ENCODE measurements around the gene MICAL3. TPM values are rescaled to one million over a fixed set of nuclear protein-coding genes. Genes with fewer than 3 reads are reported as not detected.

The MICAL3 gene
- total RNA-seq, 6 experiments from 2014 or later, result 31.5 to 61.8 (median 48.2) TPM

DNA sequence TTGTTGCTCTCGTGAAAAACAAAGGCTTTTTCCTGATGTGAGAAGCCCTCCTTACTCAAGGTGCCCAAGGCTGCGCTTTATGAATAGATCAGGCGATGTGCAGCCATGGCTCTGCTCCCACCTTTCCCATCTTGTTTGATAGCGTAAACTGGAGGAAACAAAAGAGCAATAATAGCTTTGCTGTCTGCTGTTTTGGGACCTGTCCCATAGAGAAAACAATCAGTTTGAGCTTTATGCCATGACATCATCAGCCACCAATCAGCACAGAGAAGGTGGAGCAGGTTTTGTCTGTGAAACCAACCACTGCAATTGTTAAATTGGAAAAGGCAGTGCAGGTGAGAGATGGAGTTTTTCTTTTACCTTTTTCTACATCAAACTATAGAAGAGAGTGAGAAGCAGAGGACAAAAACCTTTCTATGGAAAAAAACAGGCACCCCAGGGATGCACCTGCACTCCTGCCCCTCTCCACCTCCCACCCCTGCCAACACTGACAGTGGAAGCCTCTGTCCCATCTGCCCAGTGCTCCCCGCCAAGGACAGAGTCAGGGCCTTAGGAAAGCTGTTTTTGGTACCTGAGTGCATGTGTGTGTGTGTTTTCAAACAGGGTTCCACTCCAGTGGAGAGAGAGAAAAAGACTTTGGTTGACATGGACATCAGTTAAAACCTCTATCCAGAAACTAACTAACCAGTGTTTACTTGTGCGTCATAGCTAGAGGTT is 80.7 kb downstream of the MICAL3 start:
- peaks cover 0 to 8% (median 3%) of the 10 kb centered on the region in 4 donors for H3K4me1 ChIP-seq
- 70% methylated on average over 4 of the region's 6 CpGs for WGBS (ENCODE audit: insufficient coverage, low coverage, low lambda C conversion rate, missing lambda C conversion rate)

DNA sequence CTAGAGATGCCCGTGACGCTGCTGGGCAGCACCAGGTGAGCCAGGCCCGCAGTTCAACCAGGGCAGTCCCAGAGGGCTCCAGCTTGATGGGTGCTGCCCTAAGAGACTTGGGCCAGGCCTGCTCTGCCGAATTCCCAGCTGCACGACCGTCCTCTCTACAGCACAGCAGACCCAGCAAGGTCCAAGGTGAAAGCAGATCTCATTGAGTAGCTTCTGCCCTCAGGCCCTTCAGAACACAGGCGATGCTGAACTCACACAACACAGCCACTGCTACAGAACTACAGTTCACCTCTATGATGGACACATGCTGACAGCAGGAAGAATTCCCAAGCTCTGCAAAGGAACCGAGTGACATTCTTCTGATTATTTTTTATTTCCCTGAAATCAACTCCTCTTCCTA is 81.6 kb downstream of the MICAL3 start:
- Histone ChIP-seq H3K27ac (no peak overlapping the region), H3K27me3 (no peaks in the 10 kb centered on the region), H3K9me3 (no peaks in the 10 kb centered on the region), H3K4me3 (no peak overlapping the region), H3K4me1 (peaks cover 0 to 17% (median 7%) of the 10 kb centered on the region in 4 donors), H3K36me3 (no peaks in the 10 kb centered on the region)
- TF ChIP-seq, protein P1, sequence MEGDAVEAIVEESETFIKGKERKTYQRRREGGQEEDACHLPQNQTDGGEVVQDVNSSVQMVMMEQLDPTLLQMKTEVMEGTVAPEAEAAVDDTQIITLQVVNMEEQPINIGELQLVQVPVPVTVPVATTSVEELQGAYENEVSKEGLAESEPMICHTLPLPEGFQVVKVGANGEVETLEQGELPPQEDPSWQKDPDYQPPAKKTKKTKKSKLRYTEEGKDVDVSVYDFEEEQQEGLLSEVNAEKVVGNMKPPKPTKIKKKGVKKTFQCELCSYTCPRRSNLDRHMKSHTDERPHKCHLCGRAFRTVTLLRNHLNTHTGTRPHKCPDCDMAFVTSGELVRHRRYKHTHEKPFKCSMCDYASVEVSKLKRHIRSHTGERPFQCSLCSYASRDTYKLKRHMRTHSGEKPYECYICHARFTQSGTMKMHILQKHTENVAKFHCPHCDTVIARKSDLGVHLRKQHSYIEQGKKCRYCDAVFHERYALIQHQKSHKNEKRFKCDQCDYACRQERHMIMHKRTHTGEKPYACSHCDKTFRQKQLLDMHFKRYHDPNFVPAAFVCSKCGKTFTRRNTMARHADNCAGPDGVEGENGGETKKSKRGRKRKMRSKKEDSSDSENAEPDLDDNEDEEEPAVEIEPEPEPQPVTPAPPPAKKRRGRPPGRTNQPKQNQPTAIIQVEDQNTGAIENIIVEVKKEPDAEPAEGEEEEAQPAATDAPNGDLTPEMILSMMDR (IDR thresholded peaks at IDR 0.05), result no peak
- no peak for TF ChIP-seq POLR2A (IDR thresholded peaks at IDR 0.05)
- WGBS (ENCODE audit: insufficient coverage, low coverage, low lambda C conversion rate, missing lambda C conversion rate), result 83% methylated on average over 1 of the region's 8 CpGs
- DNase-seq (no peak), ATAC-seq (no peak)
- intact Hi-C loops (cut with DNase I), result no loop called here

More for the DNA sequence above, 80.7 kb downstream of the MICAL3 start:
- Histone ChIP-seq H3K9me3 (no peaks in the 10 kb centered on the region), H3K4me3 (no peak overlapping the region), H3K36me3 (no peaks in the 10 kb centered on the region), H3K27ac (no peak overlapping the region), H3K27me3 (no peaks in the 10 kb centered on the region)
- DNase-seq, result no peak
- intact Hi-C loops (cut with DNase I), result no loop called here
- TF ChIP-seq, protein P1 (IDR thresholded peaks at IDR 0.05), result no peak
- TF ChIP-seq POLR2A (IDR thresholded peaks at IDR 0.05), result no peak
- ATAC-seq, result peak in 3 of 4 donors; percentile 27 to 76 (median 64)

DNA sequence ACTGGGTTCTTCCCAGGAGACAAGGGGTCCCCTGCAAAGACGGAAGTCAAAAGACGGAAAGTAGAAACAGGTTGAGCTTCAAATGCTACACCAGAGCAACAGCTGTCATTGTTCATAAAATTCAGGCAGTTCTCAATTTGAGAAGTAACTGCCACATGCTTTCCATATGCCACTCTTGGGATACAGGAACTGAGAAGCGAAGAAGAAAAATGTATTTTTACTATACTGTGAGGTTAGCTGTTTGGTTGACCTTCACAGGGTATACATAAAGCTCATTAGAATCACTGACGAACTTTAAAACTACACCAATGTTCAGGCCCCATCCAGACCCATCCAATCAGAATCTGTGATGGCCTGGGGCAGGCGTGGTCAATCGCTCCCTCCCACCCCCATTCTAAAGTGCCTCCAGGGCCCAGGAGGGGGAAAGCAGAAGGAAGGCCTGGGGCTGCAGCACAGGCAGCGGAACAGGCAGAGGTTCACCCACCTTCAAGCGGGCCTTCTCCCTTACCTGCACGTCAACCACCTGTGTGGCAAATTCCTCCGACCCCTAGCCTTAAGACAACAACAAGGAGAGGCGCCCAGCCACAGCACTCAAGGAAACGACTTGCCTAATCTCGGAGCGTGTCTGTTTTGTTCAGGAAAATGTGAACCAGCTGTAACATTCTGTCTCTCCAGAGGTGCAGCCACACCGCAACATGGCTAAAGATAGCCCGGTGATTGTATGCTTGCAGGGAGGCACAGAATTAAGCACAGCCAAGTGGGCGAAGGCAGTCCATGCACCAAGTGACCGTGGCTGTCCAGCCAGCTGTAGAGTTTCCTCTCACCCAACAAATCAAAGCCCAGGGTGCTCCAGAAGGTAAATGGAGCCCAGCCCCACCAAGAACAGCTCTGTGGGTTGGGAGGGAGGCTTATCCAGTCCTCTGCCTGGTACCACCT is 82.6 kb downstream of the MICAL3 start:
- ATAC-seq, result no peak
- Histone ChIP-seq H3K4me3 (no peak overlapping the region), H3K4me1 (peaks cover 0 to 17% (median 7%) of the 10 kb centered on the region in 4 donors), H3K27ac (no peak overlapping the region), H3K27me3 (no peaks in the 10 kb centered on the region), H3K36me3 (no peaks in the 10 kb centered on the region), H3K9me3 (no peaks in the 10 kb centered on the region)
- TF ChIP-seq POLR2A (IDR thresholded peaks at IDR 0.05), result no peak
- TF ChIP-seq, protein P1 (IDR thresholded peaks at IDR 0.05), result no peak
- intact Hi-C loops (cut with DNase I), result no loop called here
- 92% methylated on average over 8 of the region's 18 CpGs for WGBS (ENCODE audit: insufficient coverage, low coverage, low lambda C conversion rate, missing lambda C conversion rate)
- DNase-seq, result no peak

DNA sequence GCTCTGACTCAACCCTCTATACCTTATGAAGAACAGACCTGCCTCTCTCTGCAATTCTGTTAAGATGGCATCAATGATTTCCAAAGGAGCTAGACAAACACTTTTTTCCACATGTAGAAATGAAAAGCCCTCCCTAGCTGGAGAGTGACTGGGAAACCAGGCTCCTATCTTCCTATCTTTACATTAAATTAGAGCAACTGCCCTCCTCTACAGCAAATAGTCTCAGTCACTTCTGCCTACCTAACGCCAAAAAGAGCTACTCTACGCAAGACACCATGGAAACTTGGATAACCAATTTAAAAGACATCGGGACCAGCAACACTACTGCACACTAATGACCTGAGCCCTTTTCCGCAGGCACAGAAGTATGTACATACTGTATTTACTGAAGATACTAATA is 84.8 kb downstream of the MICAL3 start:
- Histone ChIP-seq H3K9me3 (no peaks in the 10 kb centered on the region), H3K4me3 (no peak overlapping the region), H3K27me3 (no peaks in the 10 kb centered on the region), H3K4me1 (peaks cover 0 to 17% (median 7%) of the 10 kb centered on the region in 4 donors), H3K27ac (no peak overlapping the region), H3K36me3 (no peaks in the 10 kb centered on the region)
- DNase-seq, result no peak
- intact Hi-C loops (cut with DNase I), result no loop called here
- no peak for ATAC-seq
- TF ChIP-seq, protein P1 (IDR thresholded peaks at IDR 0.05), result no peak
- TF ChIP-seq POLR2A (IDR thresholded peaks at IDR 0.05), result no peak
- WGBS (ENCODE audit: insufficient coverage, low coverage, low lambda C conversion rate, missing lambda C conversion rate), result 97% methylated on average over 4 of the region's 4 CpGs
